Testis (tissue), 2 donors: ENCODE measurements around the gene ZNF319.

Experiments used
- CTCF ChIP-seq, 3 experiments: fragments of 450-650 bp in 2 of 3; fragments of 200-600 bp in 1 of 3; sonication (generic) in 1 of 3; IDR thresholded peaks; one replicate each; pipeline ENCODE4 v1.5.1; 2016 to 2019; ENCODE audit warnings: antibody characterized with exemption in 3 of 3, mild to moderate bottlenecking in 2 of 3, moderate library complexity in 1 of 3
- POLR2A ChIP-seq: fragments of 450-650 bp; IDR thresholded peaks from one replicate; pipeline ENCODE4 v1.6.1; 2017; ENCODE audit warnings: antibody characterized with exemption, mild to moderate bottlenecking, moderate library complexity

- TF ChIP-seq CTCF (IDR thresholded peaks at IDR 0.05) (no peak), POLR2A (no peak)
Measured at GRCh38 chr16:58032710-58033293, 32.3 kb upstream of the ZNF319 start.
